OCI-M2 (cell line): ENCODE results near the gene F3.

Experiments used
- DNase-seq: peaks from one replicate; lab custom pipeline; 2025; ENCODE audit not compliant: unreplicated experiment; lab: John Stamatoyannopoulos, UW

Gene F3

GRCh38 chr1:94528826-94529225 is 12.7 kb downstream of the F3 start:
- no peak for DNase-seq

GRCh38 chr1:94528299-94528698 is 13.3 kb downstream of the F3 start:
- DNase-seq, result no peak

GRCh38 chr1:94527447-94528031 is 14.0 kb downstream of the F3 start:
- DNase-seq, result no peak

GRCh38 chr1:94526152-94526980 is 15.2 kb downstream of the F3 start:
- no peak for DNase-seq

GRCh38 chr1:94524531-94524930 is 17.0 kb downstream of the F3 start:
- no peak for DNase-seq

- DNase-seq, result no peak
Measured at GRCh38 chr1:94522304-94522703, 19.3 kb downstream of the F3 start.

- no peak for DNase-seq
Measured at GRCh38 chr1:94519351-94519750, 22.2 kb downstream of the F3 start.

- DNase-seq, result no peak
Measured at GRCh38 chr1:94515296-94515947, 26.1 kb downstream of the F3 start.

- DNase-seq, result no peak
Measured at GRCh38 chr1:94514095-94514727, 27.3 kb downstream of the F3 start.

GRCh38 chr1:94512816-94513215 is 28.7 kb downstream of the F3 start:
- no peak for DNase-seq

GRCh38 chr1:94504601-94505000 is 37.0 kb downstream of the F3 start:
- no peak for DNase-seq

GRCh38 chr1:94503153-94503552 is 38.4 kb downstream of the F3 start:
- no peak for DNase-seq

GRCh38 chr1:94501935-94502334 is 39.6 kb downstream of the F3 start:
- DNase-seq, result no peak

- no peak for DNase-seq
Measured at GRCh38 chr1:94501426-94501825, 40.1 kb downstream of the F3 start.

- DNase-seq, result no peak
Measured at GRCh38 chr1:94496076-94496755, 45.3 kb downstream of the F3 start.

GRCh38 chr1:94490556-94490955 is 51.0 kb downstream of the F3 start:
- DNase-seq, result no peak

GRCh38 chr1:94486990-94487389 is 54.6 kb downstream of the F3 start:
- DNase-seq, result no peak

- no peak for DNase-seq
Measured at GRCh38 chr1:94481473-94481933, 60.1 kb downstream of the F3 start.

GRCh38 chr1:94479682-94480081 is 61.9 kb downstream of the F3 start:
- DNase-seq, result no peak
